WTC11 (cell line): ENCODE data around the gene SYNGR1. TPM values are rescaled to one million over a fixed set of nuclear protein-coding genes. Genes with fewer than 3 reads are reported as not detected.
A peak's percentile ranks its signal among the peaks of the same experiment; 100 is the strongest.

Experiments used
- ATAC-seq: fragments of 200-7000 bp; cut with Tn5 transposase; 2 replicates; pipeline ENCODE4 v1.10.0; 2021; ENCODE audit warnings: mild to moderate bottlenecking, moderate library complexity
- CTCF ChIA-PET: fragments of 300-600 bp; sonication (Branson Sonifier 250); formaldehyde crosslinking; loops from one replicate; lab custom pipeline; 2021; ENCODE audit warnings: antibody characterized with exemption; lab: Charles Lee
- POLR2A ChIA-PET: fragments of 350-600 bp; sonication (Branson Sonifier 250); formaldehyde crosslinking; loops from one replicate; lab custom pipeline; 2021; ENCODE audit warnings: antibody characterized with exemption; lab: Charles Lee
- DNase-seq: peaks from one replicate; pipeline ENCODE4 v3.0.0; 2021; ENCODE audit warnings: low spot score
- H3K27ac Mint-ChIP-seq: 2 replicates; pipeline ENCODE4 v1.8.0; 2021; ENCODE audit warnings: mixed read lengths
- H3K27me3 Mint-ChIP-seq: 2 replicates; pipeline ENCODE4 v1.8.0; 2021; ENCODE audit warnings: low read depth, mild to moderate bottlenecking, moderate library complexity, mixed read lengths
- H3K36me3 Mint-ChIP-seq: 2 replicates; pipeline ENCODE4 v1.8.0; 2021; ENCODE audit warnings: mixed read lengths
- H3K4me1 Mint-ChIP-seq: 2 replicates; pipeline ENCODE4 v1.8.0; 2022; ENCODE audit warnings: mixed read lengths
- H3K4me3 Mint-ChIP-seq: 2 replicates; pipeline ENCODE4 v1.8.0; 2021; ENCODE audit warnings: mild to moderate bottlenecking, moderate library complexity, mixed read lengths
- H3K9me3 Mint-ChIP-seq: 2 replicates; pipeline ENCODE4 v1.8.0; 2021; ENCODE audit warnings: mixed read lengths
- E2F5 ChIP-seq: sonication (generic); formaldehyde crosslinking; IDR thresholded peaks from 2 replicates; pipeline ENCODE4 v1.8.1; 2022; ENCODE audit warnings: mild to moderate bottlenecking, moderate library complexity, missing genetic modification reagents
- GABPB1 ChIP-seq: sonication (generic); formaldehyde crosslinking; IDR thresholded peaks from 2 replicates; pipeline ENCODE4 v1.8.1; 2023; ENCODE audit warnings: mild to moderate bottlenecking, missing genetic modification reagents
- GRHL2 ChIP-seq: fragments of 250-450 bp; sonication (Bioruptor Pico); IDR thresholded peaks from 2 replicates; pipeline ENCODE4 v1.8.0; 2022; ENCODE audit warnings: mild to moderate bottlenecking, moderate library complexity; ENCODE audit not compliant: insufficient replicate concordance, severe bottlenecking
- GTF2I ChIP-seq: fragments of 250-450 bp; sonication (Bioruptor Pico); conservative IDR thresholded peaks from 2 replicates; pipeline ENCODE4 v1.4.0; 2021; ENCODE audit warnings: mild to moderate bottlenecking
- HMGXB4 ChIP-seq: sonication (generic); formaldehyde crosslinking; IDR thresholded peaks from 2 replicates; pipeline ENCODE4 v1.8.1; 2023; ENCODE audit warnings: mild to moderate bottlenecking, moderate library complexity, missing genetic modification reagents
- MYBL2 ChIP-seq: sonication (generic); formaldehyde crosslinking; IDR thresholded peaks from 2 replicates; pipeline ENCODE4 v1.8.1; 2023; ENCODE audit warnings: mild to moderate bottlenecking, moderate library complexity, missing genetic modification reagents
- NFATC4 ChIP-seq: fragments of 250-450 bp; sonication (Bioruptor Pico); IDR thresholded peaks from 2 replicates; pipeline ENCODE4 v1.9.0; 2021; ENCODE audit warnings: mild to moderate bottlenecking
- NFYB ChIP-seq: sonication (generic); formaldehyde crosslinking; conservative IDR thresholded peaks from 2 replicates; pipeline ENCODE4 v1.8.0; 2022; ENCODE audit warnings: low read depth, missing genetic modification reagents
- NR2C2 ChIP-seq: sonication (generic); formaldehyde crosslinking; IDR thresholded peaks from 2 replicates; pipeline ENCODE4 v1.8.0; 2022; ENCODE audit warnings: mild to moderate bottlenecking, missing genetic modification reagents
- PRRX2 ChIP-seq: fragments of 250-450 bp; sonication (Bioruptor Pico); IDR thresholded peaks from 2 replicates; pipeline ENCODE4 v1.8.0; 2021; ENCODE audit warnings: mild to moderate bottlenecking
- TEAD1 ChIP-seq: sonication (generic); formaldehyde crosslinking; IDR thresholded peaks from 2 replicates; pipeline ENCODE4 v1.8.0; 2022; ENCODE audit warnings: mild to moderate bottlenecking, missing genetic modification reagents
- TP53 ChIP-seq: sonication (generic); formaldehyde crosslinking; IDR thresholded peaks from 2 replicates; pipeline ENCODE4 v1.8.1; 2023; ENCODE audit warnings: mild to moderate bottlenecking, missing genetic modification reagents
- ZNF121 ChIP-seq: sonication (generic); formaldehyde crosslinking; IDR thresholded peaks from 2 replicates; pipeline ENCODE4 v1.8.0; 2023; ENCODE audit warnings: missing genetic modification reagents
- ZNF263 ChIP-seq: sonication (generic); formaldehyde crosslinking; IDR thresholded peaks from 2 replicates; pipeline ENCODE4 v1.8.1; 2022; ENCODE audit warnings: low read depth, mild to moderate bottlenecking, moderate library complexity, missing genetic modification reagents
- ZNF396 ChIP-seq: fragments of 250-450 bp; sonication (Bioruptor Pico); IDR thresholded peaks from 2 replicates; pipeline ENCODE4 v1.8.0; 2021; ENCODE audit warnings: mild to moderate bottlenecking, moderate library complexity, borderline replicate concordance
- ZNF416 ChIP-seq: fragments of 250-450 bp; sonication (Bioruptor Pico); IDR thresholded peaks from 2 replicates; pipeline ENCODE4 v1.9.0; 2021; ENCODE audit warnings: mild to moderate bottlenecking, inconsistent platforms
- ZNF423 ChIP-seq: fragments of 250-450 bp; sonication (Bioruptor Pico); IDR thresholded peaks from 2 replicates; pipeline ENCODE4 v2.1.2; 2022; ENCODE audit warnings: mild to moderate bottlenecking, moderate library complexity
- ZSCAN18 ChIP-seq: fragments of 250-450 bp; sonication (Bioruptor Pico); IDR thresholded peaks from 2 replicates; pipeline ENCODE4 v2.1.2; 2022; ENCODE audit warnings: mild to moderate bottlenecking, moderate library complexity
- total RNA-seq: library from RNA; stranded (reverse); gene quantifications from 3 replicates; pipeline ENCODE4 v1.2.3, GENCODE V29; 2021
- TF ChIP-seq, protein P1 (sequence below): fragments of 250-450 bp; sonication (Bioruptor Pico); IDR thresholded peaks from 2 replicates; pipeline ENCODE4 v1.9.0; 2021; ENCODE audit warnings: mild to moderate bottlenecking, borderline replicate concordance
- TF ChIP-seq, protein P2 (sequence below): sonication (generic); formaldehyde crosslinking; IDR thresholded peaks from 2 replicates; pipeline ENCODE4 v1.8.0; 2022; ENCODE audit warnings: mild to moderate bottlenecking, missing genetic modification reagents
- TF ChIP-seq, protein P3 (sequence below): sonication (generic); formaldehyde crosslinking; IDR thresholded peaks from 2 replicates; pipeline ENCODE4 v1.8.1; 2023; ENCODE audit warnings: mild to moderate bottlenecking, missing genetic modification reagents

SYNGR1 gene
- total RNA-seq, 1 experiment from 2014 or later, result 35.3 TPM

DNA sequence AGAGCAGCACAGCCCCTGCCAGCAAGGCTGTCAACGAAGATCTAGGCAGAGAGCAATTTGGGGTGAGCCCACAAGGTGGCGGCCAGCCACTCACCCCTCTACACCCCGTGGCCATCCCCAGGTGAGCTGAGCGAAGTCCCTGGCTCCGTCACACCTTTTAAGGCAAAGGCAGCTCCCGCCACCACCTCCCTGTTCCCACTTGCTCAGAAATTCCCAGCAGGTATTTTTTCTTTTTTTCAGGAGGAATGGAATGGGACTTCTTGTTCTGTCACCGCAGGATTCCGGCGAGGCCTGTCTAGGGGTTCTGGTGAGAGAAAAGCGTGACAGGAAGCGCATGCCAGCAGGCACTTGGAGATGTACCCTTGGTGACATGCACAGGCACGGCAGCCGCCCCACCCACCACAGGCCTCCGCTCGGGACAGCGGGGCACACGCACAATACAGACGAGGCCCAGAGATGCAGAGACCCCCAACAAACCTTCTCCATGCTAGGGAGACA is 40.4 kb upstream of the SYNGR1 start (continued):
- TF ChIP-seq, protein P1, sequence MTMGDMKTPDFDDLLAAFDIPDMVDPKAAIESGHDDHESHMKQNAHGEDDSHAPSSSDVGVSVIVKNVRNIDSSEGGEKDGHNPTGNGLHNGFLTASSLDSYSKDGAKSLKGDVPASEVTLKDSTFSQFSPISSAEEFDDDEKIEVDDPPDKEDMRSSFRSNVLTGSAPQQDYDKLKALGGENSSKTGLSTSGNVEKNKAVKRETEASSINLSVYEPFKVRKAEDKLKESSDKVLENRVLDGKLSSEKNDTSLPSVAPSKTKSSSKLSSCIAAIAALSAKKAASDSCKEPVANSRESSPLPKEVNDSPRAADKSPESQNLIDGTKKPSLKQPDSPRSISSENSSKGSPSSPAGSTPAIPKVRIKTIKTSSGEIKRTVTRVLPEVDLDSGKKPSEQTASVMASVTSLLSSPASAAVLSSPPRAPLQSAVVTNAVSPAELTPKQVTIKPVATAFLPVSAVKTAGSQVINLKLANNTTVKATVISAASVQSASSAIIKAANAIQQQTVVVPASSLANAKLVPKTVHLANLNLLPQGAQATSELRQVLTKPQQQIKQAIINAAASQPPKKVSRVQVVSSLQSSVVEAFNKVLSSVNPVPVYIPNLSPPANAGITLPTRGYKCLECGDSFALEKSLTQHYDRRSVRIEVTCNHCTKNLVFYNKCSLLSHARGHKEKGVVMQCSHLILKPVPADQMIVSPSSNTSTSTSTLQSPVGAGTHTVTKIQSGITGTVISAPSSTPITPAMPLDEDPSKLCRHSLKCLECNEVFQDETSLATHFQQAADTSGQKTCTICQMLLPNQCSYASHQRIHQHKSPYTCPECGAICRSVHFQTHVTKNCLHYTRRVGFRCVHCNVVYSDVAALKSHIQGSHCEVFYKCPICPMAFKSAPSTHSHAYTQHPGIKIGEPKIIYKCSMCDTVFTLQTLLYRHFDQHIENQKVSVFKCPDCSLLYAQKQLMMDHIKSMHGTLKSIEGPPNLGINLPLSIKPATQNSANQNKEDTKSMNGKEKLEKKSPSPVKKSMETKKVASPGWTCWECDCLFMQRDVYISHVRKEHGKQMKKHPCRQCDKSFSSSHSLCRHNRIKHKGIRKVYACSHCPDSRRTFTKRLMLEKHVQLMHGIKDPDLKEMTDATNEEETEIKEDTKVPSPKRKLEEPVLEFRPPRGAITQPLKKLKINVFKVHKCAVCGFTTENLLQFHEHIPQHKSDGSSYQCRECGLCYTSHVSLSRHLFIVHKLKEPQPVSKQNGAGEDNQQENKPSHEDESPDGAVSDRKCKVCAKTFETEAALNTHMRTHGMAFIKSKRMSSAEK, result no peak
- no peak for TF ChIP-seq HMGXB4 (CRISPR knock-in tag)
- TF ChIP-seq, protein P2, sequence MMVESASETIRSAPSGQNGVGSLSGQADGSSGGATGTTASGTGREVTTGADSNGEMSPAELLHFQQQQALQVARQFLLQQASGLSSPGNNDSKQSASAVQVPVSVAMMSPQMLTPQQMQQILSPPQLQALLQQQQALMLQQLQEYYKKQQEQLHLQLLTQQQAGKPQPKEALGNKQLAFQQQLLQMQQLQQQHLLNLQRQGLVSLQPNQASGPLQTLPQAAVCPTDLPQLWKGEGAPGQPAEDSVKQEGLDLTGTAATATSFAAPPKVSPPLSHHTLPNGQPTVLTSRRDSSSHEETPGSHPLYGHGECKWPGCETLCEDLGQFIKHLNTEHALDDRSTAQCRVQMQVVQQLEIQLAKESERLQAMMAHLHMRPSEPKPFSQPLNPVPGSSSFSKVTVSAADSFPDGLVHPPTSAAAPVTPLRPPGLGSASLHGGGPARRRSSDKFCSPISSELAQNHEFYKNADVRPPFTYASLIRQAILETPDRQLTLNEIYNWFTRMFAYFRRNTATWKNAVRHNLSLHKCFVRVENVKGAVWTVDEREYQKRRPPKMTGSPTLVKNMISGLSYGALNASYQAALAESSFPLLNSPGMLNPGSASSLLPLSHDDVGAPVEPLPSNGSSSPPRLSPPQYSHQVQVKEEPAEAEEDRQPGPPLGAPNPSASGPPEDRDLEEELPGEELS (CRISPR knock-in tag), result no peak
- TF ChIP-seq ZNF396 (CRISPR knock-in tag), result no peak
- no peak for TF ChIP-seq GRHL2
- no peak for TF ChIP-seq ZNF263
- TF ChIP-seq PRRX2, result 0 out of 2 replicates have a peak, but pooled peaks have one; percentile 7
- no peak for TF ChIP-seq NFYB (CRISPR knock-in tag)
- TF ChIP-seq MYBL2 (CRISPR knock-in tag), result no peak
- no peak for TF ChIP-seq E2F5
- TF ChIP-seq GTF2I (CRISPR knock-in tag), result no peak
- TF ChIP-seq GABPB1, result no peak
- no peak for TF ChIP-seq NR2C2 (CRISPR knock-in tag)
- peak; percentile 55; the same call in 1 of the 2 replicates for TF ChIP-seq ZNF423 (CRISPR knock-in tag)
- TF ChIP-seq, protein P3, sequence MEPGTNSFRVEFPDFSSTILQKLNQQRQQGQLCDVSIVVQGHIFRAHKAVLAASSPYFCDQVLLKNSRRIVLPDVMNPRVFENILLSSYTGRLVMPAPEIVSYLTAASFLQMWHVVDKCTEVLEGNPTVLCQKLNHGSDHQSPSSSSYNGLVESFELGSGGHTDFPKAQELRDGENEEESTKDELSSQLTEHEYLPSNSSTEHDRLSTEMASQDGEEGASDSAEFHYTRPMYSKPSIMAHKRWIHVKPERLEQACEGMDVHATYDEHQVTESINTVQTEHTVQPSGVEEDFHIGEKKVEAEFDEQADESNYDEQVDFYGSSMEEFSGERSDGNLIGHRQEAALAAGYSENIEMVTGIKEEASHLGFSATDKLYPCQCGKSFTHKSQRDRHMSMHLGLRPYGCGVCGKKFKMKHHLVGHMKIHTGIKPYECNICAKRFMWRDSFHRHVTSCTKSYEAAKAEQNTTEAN (CRISPR knock-in tag), result no peak
- TF ChIP-seq, all 79 proteins: peak for 4

- no peaks in the 10 kb centered on the region for H3K27me3 Mint-ChIP-seq
- ChIA-PET CTCF (interaction anchor here (0.5 to 4.0 kb wide), 61 partner anchors 7 to 541 kb away, joined by 3 to 66 read pairs (median 5); partner anchors contain the start of genes CBX7, PDGFB, RPL3 and TAB1), POLR2A (interaction anchor here (0.6 to 4.1 kb wide), 15 partner anchors 9 to 213 kb away, joined by 3 to 31 read pairs (median 4); partner anchors contain the start of genes ATF4 and RPL3)
- ATAC-seq (peak; percentile 3), DNase-seq (no peak)
- H3K4me3 Mint-ChIP-seq, result no peak overlapping the region
- peaks cover 44% of the 10 kb centered on the region for H3K4me1 Mint-ChIP-seq
- H3K27ac Mint-ChIP-seq, result peak overlapping the region; percentile 86; the same call in 1 of the 2 replicates
- H3K9me3 Mint-ChIP-seq, result no peaks in the 10 kb centered on the region
- peaks cover 42% of the 10 kb centered on the region for H3K36me3 Mint-ChIP-seq
- TF ChIP-seq ZNF416 (peak; percentile 11; the same call in 1 of the 2 replicates), ZSCAN18 (CRISPR knock-in tag) (no peak), NFATC4 (CRISPR knock-in tag) (peak; percentile 76; the same call in 1 of the 2 replicates), TP53 (CRISPR knock-in tag) (no peak), TEAD1 (no peak), PRRX2 (no peak; the same call in 1 of the 2 replicates), ZNF396 (CRISPR knock-in tag) (no peak), ZNF121 (CRISPR knock-in tag) (no peak)
- TF ChIP-seq, protein P2 (CRISPR knock-in tag), result 0 out of 2 replicates have a peak, but pooled peaks have one; percentile 10
These were observed 39.7 kb upstream of the SYNGR1 start for GRCh38 chr22:39309881-39310714.
